Islet precursor cell (in vitro differentiated cells): ENCODE data around the gene ATG16L2.
A peak's percentile ranks its signal among the peaks of the same experiment; 100 is the strongest.
"Not testable (repeated sequence)": the region's sequence is repeated elsewhere in the genome, so short reads cannot be mapped to it uniquely, and the experiment has no call there.

Experiments used
- DNase-seq: peaks from one replicate; pipeline ENCODE4 v3.0.0-alpha.2; 2018

The ATG16L2 gene

DNA sequence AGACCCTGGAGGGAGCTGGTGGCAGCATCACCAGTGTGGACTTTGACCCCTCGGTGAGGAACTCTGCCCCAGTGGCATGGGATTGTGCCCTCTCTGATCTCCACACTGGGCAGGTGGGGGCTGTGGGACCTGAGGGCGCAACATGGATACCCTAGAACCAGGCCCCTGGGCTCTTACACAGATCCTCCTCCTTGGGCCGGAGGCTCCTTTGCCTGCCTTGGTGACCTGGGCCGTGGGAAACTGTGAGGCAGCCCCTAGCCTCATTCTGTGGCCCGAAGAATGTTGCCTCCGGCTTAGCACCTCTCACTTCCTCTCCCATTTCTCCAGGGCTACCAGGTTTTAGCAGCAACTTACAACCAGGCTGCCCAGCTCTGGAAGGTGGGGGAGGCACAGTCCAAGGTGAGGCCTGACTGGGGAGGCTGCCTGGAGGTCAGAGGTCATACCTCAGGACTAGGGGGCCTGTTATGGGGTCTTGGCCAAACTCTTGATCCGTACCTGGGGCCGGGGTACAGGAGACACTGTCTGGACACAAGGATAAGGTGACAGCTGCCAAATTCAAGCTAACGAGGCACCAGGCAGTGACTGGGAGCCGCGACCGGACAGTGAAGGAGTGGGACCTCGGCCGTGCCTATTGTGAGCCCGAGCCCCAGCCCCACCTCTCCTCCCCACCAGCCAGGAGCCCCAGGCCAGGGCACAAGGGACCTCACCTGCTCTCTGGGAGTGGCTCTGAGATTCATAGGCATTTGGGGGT lies 12.2 kb downstream of the ATG16L2 start:
- peak; percentile 51 for DNase-seq

DNA sequence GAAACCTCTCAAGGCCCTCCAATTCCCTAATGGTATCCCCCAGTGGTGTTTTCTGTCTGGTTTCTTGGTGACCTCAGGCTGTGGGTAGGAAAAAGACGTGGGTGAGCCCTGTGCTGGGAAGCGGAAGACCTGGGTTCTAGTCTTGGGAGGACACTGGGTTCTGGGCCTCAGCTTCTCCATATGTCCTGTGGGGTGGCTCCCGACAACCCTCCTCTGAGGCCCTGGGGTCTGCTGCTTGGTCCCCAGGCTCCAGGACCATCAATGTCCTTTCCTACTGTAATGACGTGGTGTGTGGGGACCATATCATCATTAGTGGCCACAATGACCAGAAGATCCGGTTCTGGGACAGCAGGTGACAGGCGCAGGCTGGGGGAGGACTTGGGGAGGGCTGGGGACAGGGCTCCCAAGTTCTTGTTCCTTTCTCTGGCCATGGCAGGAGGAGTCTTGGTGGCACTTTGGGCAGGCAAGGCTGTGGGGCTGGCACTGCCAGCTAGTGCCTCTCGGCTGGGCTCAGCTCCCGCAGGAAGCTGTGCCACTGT lies 12.8 kb downstream of the ATG16L2 start:
- no peak for DNase-seq

GRCh38 chr11:72827656-72828055 lies 13.4 kb downstream of the ATG16L2 start:
- not testable (repeated sequence) for DNase-seq

DNA sequence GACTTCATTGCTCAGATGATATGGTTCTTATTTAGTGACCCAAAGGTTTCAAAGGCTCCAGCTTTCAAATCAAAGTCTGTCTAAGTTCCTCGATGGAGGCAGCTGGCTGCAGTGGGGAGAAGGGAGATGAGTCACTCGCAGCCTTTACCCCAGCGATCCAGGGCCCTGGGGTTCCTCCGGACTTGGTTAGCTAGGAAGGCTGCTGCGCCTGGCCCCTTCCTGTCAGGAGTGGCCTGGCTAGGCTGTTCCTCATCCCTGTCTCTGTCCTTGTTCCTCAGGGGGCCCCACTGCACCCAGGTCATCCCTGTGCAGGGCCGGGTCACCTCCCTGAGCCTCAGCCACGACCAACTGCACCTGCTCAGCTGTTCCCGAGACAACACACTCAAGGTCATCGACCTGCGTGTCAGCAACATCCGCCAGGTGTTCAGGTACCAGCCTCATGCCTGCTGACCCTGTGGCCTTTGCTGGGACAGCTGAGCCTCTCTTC lies 13.9 kb downstream of the ATG16L2 start:
- peak; percentile 55 for DNase-seq

DNA sequence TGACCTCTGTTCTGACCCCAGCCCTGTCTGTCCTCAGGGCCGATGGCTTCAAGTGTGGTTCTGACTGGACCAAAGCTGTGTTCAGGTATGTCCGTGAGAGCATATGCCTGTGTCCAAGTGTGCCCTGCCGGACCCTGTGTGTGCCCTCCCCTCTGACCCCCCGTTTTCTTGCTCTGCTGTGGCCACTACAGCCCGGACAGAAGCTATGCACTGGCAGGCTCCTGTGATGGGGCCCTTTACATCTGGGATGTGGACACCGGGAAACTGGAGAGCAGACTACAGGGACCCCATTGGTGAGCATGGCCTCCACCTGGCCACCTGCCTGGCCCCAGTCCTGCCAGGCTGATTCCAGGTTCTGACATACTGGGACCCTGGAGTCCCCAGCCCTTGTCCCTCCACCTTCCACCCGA lies 14.5 kb downstream of the ATG16L2 start:
- no peak for DNase-seq

DNA sequence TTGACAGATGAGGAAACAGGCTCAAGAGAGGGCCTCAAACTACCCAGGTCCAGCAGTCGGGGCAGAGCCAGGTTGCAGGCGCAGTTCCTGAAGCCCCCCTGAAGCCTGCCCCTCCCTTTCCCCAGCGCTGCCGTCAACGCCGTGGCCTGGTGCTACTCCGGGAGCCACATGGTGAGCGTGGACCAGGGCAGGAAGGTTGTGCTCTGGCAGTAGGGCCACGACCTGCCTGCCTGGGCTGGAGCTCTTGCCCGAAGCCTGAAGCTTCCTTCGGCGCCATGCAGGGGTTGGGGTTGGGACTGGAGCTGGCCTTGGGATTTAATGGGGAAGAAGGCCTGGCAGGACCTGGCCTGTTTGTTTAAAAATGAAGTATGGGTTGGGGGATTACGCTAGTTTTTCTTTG lies 15.0 kb downstream of the ATG16L2 start:
- no peak for DNase-seq

- DNase-seq, result no peak
These were observed 15.8 kb downstream of the ATG16L2 start for GRCh38 chr11:72829884-72830533.

GRCh38 chr11:72831521-72832300 lies 17.5 kb downstream of the ATG16L2 start:
- peak; percentile 91 for DNase-seq

DNA sequence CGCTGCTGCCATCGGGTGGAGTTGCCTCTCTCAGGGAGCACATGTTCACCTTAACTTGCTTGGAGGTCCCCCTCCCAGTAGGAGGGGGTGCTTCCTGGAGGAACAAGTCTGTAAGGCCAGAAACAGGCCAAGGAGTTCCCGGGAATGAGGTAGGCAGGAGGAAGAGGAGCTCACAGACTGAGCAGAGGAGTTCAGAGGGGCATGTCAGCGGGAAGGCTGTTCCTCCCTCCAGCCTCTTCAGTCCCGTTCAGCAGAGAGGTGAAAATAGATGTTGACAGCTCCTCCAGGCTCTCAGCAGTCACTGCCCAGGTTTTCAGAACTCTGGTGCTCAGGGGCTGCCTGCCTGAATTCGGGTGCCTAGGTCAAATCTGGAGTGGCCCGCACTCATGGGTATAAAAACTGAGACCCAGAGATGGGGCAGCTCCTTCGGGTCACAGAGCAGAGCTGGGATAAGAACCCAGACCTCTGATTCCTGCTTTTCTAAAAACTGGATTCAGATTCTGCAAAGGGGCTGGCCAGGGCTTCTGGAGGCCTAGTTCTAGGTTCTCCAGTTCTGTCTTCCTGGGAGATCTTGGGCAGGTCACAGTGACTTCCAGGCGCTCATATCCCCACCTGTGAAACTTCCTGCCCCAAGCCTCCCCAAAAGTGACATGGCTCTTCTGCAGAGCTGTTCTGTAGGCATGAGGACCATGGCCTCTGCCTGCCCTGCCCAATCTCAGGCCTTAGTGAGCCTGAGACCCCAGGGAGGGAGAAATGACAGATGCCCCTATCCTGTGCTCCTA lies 18.3 kb downstream of the ATG16L2 start:
- DNase-seq, result peak; percentile 48

DNA sequence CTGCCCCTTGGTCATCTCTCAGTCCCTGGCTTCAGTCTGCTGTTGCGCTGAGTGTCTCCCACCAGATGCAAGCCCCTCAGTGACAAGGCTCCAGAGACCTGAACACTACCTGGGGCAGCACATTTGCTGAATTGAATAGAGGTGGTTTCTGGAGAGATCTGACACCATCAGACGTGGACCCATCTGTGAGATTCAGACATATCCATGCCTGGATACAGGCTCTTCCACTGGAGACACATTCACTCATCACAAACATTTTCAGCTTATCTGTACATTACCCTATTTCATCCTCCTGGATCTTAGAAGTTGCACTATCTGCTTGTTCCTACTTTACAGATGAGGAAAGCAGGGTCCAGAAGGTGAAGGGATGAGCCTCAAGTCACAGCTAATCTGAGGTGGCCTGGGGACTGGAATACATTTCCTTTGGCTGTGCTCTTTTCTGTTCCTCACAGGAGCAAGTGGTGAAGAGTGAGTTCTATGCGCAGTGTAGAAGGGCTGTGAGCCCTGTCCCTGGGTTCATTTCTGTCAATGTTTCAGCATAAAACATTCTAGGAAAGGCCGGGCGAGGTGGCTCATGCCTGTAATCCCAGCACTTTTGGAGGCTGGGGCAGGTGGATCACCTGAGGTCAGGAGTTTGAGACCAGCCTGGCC lies 19.0 kb downstream of the ATG16L2 start:
- no peak for DNase-seq

DNA sequence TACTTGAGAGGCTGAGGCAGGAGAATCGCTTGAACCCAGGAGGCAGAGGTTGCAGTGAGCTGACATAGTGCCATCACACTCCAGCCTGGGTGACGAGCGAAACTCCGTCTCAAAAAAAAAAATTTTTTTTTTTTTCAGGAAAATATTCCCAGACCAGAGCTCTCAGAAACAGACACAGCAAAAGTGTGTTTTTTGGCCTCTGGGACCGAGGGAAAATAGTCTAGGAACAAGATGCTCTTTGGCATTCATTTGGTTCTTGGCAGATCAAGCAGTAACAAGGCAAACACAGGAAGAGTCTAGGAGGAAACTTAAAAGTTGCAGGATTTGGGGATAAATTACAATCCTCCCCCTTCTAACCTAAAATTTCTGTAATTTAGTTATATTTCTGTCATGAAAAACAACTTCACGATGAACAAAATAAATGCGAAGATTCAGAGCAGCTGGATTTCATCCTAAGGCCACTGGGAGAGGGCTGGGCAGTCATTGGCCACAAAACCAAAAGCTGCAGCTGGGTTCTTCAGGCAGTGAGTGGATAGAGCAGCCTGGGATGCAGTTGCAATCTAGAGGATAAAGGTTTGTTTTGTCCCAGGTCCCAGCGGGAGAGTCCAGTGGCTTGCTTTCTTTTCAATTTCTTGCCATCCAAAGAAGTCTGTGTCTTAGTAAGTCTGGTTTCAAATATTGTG lies 19.7 kb downstream of the ATG16L2 start:
- DNase-seq, result no peak

DNA sequence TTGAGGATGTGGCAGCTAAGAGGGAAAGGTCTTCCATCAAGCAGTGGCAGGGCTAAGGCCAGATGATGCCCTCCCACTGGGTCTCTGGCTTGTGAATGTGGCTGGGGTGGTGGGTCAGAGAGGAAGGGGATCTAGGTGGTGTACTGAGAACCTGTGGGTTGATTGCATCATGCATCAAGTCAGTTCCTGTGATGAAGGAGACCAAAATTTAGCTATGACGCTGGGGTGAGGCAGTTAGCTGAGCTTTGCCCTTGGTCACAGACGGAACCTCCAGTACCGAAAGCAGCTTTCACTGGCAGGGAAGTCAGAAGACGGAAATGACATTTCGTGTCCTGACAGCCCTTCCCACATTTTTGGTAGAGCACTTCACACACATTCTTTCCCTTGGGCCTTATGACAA lies 20.7 kb downstream of the ATG16L2 start:
- DNase-seq, result no peak

- DNase-seq, result no peak
These were observed 21.9 kb downstream of the ATG16L2 start for GRCh38 chr11:72836111-72836510.

DNA sequence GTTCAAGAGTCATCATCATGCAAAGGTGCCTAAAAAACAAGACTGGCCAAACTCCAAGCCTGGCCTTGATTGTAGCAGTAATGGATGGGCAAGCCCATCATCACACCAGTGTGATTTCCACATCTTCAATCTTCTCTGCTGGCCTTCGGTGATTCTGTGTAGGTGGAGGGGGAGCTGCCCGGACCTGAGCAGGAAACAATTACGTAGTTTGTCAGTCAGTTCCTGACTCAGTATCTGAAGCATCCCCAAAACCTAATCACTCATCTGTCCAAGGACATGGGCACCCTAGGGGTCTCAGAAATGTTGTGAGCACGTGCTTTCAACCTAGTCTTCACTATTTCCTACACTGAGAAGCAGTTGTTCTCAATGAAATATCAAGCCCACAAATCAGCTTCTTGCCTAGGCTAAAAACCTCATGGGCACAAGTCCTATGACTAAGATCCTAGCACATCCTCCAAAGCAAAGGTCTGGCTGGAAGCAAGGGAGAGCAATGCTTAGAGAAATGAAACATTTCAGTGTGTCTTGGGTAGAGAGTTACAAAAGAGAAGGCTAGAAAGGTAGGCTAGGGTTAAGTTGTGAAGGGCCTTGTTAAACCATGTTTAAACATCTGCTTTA lies 24.6 kb downstream of the ATG16L2 start:
- no peak for DNase-seq

DNA sequence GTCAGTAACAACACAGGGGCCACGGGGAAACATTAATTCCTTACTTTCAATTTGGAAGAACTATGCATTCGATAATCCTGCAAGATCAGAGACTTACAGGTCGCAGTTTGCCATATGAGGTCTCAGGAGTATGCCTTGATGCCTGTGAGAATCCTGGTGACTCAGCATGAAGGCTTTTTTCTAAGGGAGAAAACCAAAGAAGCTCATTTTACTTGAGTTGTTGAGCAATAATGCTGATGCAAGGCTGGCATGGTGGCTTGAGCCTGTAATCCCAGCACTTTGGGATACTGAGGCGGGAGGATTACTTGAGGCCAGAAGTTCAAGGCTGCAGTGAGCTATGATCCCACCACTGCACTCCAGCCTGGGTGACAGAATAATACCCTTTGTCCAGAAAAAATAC lies 26.6 kb downstream of the ATG16L2 start:
- DNase-seq, result no peak

- DNase-seq, result no peak
These were observed 27.2 kb downstream of the ATG16L2 start for GRCh38 chr11:72841397-72841796.

DNA sequence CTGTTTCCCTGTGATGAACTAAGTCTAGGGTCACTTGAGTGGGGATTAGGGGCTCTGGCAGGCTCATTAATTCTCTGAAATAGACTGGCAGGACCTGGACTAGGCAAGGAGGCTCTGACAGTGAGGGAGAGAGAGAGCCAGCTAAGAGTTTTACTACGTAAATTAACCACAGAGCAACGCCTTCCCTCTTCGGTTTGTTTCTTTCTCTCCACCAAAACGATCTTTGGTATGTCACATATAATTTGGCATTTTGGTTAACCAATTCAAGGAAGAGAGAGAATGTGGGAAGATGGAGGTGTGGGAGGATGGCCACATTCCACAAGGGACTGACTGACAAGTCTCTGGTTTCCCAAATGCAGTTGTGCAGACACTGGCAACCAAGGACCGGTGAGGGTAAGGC lies 27.9 kb downstream of the ATG16L2 start:
- DNase-seq, result no peak

DNA sequence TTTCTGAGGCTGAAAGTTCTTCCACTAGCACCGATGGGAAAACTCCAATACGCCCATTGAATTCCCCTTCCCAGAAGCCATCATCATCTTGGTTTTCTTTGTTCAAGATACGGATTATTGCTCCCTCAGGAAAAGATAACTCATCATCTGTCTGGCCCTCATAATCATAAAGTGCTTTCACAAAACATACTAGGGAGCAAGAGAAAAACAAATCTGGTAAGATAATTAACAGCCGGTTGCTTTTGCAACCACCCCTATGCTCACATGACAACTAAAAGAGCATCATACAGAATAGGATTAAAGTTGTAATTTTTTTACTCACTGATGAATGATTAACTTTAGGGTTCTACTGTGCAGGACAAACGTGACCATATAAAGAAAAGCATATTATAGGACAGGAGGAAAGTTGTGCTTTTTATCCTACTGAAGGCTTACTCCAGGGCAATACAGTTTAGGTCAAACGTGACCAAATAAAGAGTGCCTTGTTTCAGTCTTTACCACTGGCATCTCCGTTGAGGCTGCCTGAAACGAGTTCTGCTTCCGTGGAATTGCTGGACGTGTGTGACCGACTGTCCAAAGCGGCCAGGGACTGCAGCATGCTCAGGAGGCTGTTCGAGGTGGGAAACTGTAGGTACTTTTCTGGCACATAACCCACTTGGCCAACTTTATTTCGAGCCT lies 28.6 kb downstream of the ATG16L2 start:
- DNase-seq, result no peak

DNA sequence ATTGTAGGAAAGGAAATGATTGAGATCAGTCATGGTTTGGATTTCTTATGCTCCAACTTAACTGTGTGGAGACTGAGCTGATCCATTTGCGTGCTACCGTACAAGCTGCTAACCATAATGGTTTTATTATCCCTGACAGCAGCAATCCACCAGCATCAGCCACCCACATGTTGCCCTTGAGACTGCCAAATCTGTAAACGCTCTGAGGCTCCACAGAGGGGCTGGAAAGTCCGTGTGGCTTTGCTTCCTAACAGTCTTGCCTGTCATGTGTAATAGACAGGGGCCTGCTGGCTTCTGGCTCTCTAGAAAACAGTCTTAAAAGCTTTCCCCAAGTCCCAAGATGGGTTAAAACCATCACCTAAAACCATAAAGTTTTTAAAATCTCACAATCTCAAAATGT lies 30.1 kb downstream of the ATG16L2 start:
- DNase-seq, result no peak

DNA sequence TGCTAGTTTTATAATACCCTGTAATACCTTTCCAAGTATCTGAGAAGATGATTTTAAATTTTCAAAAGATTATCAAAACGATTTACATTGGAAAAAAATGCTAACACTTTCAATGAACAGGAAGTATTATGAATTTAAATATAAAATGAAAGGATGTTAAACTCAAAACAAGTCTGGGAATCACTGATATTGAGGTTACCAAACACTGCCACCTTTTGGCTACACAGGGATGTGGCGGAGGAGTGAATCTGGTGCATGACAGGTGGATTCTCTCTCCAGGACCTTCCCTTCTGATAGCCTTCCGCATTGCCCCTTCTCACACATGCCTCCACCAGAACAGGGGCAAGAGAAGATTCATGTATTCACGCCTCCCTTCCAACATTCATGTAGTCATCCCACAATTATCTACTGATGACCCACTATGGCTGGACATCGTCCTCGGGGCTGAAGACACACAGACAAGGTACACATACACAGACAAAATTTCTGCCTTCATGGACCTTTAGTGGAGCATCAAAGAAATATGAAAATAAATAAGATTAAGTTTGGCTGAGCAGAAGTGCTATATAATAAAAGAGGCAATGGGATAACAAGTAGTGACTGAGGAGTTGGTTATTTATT lies 34.7 kb downstream of the ATG16L2 start:
- DNase-seq, result peak; percentile 67
